ENCODE results near the gene SLC25A34.

Gene SLC25A34

DNA sequence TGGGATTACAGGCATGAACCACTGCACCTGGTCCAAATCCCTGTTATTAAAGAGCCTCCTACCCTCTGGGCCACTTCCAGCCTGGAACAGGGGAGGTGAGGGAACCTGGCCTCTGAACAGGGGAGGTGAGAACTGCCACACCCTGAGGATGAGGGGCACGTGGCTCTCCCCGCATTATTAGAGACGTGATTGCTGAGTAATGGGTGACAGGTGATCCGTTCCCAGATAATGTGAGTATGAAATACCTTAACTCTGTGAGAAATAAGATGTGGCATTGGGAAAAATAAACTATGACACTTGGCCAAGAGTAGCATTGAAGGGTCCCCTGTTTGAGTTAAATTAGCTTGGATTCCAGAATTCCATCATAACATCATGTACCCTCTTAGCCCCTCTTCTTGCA is 13.6 kb upstream of the SLC25A34 start:
- TF ChIP-seq, protein P1, sequence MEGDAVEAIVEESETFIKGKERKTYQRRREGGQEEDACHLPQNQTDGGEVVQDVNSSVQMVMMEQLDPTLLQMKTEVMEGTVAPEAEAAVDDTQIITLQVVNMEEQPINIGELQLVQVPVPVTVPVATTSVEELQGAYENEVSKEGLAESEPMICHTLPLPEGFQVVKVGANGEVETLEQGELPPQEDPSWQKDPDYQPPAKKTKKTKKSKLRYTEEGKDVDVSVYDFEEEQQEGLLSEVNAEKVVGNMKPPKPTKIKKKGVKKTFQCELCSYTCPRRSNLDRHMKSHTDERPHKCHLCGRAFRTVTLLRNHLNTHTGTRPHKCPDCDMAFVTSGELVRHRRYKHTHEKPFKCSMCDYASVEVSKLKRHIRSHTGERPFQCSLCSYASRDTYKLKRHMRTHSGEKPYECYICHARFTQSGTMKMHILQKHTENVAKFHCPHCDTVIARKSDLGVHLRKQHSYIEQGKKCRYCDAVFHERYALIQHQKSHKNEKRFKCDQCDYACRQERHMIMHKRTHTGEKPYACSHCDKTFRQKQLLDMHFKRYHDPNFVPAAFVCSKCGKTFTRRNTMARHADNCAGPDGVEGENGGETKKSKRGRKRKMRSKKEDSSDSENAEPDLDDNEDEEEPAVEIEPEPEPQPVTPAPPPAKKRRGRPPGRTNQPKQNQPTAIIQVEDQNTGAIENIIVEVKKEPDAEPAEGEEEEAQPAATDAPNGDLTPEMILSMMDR (IDR thresholded peaks at IDR 0.05) = no peak
- DNase-seq (ENCODE audit: low spot score) = no peak
- Histone ChIP-seq H3K4me3 (no peak overlapping the region), H3K27ac (no peak overlapping the region)

DNA sequence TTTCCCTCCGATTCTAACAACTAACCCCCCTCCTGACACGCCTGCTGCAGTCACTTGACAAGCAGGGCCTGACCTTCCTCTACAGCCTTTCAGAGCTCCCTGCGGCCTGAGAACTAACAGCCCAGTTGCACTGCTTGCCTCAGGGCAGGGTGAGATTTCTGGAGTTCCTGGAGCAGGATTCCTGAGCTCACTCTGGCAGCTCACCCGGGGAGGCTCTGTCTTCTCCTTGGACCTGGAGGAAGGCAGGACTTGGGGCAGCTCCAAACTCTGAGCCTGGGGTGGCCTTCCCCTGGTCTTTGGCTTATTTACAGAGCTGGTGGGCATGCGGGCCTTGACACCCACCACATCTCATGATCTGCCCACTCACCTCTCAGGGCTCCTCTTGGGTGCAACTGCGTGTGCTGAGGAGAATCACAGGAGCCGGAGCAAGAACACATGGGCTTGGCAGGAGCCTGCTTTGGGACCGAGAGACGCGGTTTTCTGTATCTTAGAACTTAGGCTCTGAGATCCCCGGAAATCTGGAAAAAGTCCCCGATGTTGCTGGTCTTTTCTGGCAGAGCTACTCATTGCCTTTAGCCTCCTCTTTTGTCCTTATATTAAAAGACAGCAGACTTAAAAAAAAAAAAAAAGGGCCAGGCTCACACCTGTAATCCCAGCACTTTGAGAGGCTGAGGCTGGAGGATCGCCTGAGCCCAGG is 13.1 kb upstream of the SLC25A34 start:
- Histone ChIP-seq H3K27ac (no peak overlapping the region), H3K4me3 (no peak overlapping the region)
- DNase-seq (ENCODE audit: low spot score) = no peak
- TF ChIP-seq, protein P1 (IDR thresholded peaks at IDR 0.05) = no peak

DNA sequence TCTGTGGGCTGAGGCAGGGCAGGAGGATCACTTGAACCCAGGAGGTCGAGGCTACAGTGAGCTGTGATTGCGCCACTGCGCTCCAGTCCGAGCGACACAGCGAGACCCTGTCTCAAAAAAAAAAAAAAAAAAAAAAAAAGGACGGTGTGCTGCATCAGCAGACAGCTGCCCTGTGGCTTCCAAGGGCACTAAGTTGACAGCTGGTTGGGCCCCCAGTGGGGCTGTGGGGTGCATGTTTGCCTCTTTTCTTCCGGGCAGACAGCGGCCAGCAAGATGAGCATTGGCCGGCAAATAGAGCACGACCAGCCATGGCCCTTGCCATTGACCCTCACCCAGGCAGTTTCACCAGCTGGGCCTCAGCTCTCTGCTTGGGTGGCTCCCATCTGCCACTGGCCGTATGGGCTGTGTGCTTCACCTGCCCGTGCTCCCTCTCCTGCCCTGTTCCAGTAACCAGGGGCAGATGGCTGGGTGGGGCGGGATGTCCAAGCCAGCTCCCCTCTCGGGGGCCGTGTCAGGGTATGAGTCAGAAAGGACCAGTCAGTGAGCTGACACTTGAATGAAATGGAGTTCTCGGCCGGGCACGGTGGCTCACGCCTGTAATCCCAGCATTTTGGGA is 12.3 kb upstream of the SLC25A34 start:
- H3K27ac ChIP-seq = no peak overlapping the region
- no peak overlapping the region for H3K4me3 ChIP-seq
- DNase-seq (ENCODE audit: low spot score) = no peak
- TF ChIP-seq, protein P1 (IDR thresholded peaks at IDR 0.05) = no peak

DNA sequence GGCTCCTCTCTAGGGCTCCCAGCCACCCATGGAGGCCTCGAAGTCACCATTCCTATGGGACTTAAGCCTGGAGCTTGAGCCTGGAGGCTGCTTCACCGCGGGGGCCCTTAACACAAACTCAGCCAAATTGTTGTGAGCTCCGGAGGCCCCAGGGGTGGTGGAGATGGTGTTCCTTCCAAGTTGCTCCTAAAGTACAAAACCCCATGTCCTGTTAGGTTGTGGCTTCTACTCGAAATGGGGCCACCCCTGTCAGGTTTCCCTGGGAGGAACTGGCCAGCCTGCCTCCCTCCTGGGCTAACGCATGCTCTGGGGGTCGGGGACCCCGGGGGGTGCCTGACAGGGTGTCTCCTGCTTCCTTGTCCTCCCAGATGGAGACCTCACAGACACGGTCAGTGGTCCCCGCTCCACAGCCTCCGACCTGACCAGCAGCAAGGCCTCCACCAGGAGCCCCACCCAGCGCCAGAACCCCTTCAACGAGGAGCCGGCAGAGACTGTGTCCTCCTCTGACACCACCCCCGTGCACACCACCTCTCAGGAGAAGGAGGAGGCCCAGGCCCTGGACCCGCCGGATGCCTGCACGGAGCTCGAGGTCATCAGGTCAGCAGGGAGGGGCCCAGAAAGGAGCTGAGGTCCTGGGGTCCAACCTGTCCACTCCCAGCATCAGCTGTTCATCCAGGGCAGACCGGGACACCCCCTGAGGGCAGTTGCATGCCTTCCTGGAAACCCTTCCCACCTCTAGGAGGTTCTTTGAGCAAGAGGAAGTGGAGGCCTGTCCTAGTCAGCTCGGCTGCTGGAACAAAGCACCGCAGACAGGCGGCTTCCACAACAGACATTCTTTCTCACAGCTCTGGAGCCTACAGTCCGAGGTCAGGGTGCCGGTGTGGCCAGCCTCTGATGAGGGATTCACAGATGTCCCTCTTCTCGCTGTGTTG is 10.8 kb upstream of the SLC25A34 start:
- peak overlapping the region in 1 of 2 donors; percentile 3 for H3K27ac ChIP-seq
- no peak overlapping the region for H3K4me3 ChIP-seq
- TF ChIP-seq, protein P1 (IDR thresholded peaks at IDR 0.05) = no peak
- DNase-seq (ENCODE audit: low spot score) = no peak

DNA sequence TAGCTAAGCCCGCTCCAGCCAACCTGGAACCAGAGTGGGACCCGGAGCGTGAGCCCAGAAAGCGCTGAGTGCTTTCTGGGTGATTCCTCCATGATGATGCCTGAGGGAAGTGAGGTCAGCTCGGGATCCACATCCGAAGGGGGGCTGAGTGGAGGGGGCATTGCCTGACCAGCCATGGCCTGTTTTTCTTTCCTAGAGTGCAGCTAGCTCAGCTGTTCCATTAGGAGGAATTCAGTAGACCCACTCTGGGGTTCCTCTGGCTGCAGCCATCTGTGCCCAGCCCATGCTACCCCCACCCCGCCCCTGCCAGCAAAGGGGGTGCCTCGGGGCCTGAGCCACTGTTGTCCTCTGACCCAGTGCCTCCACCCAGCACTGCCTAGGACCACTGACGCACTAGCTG is 9.6 kb upstream of the SLC25A34 start:
- Histone ChIP-seq H3K27ac (no peak overlapping the region), H3K4me3 (no peak overlapping the region)
- no peak for DNase-seq (ENCODE audit: low spot score)
- TF ChIP-seq, protein P1 (IDR thresholded peaks at IDR 0.05) = no peak

DNA sequence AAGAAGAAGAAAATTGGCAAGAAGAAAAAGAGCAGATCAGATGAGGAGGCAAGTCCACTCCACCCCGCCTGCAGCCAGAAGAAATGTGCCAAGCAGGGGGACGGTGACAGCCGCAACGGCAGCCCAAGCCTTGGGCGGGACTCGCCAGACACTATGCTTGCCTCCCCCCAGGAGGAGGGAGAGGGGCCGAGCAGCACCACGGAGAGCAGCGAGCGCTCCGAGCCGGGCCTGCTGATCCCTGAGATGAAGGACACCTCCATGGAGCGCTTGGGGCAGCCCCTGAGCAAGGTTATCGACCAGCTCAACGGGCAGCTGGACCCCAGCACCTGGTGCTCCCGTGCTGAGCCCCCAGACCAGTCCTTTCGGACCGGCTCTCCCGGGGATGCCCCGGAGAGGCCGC is 9.0 kb upstream of the SLC25A34 start:
- H3K4me3 ChIP-seq = no peak overlapping the region
- no peak for DNase-seq (ENCODE audit: low spot score)
- TF ChIP-seq, protein P1 (IDR thresholded peaks at IDR 0.05) = no peak
- no peak overlapping the region for H3K27ac ChIP-seq

Data from coronary artery (tissue), 2 donors.